Endothelial cell of umbilical vein (primary cell): Measurements from ENCODE around the gene FGF23. TPM values are rescaled to one million over a fixed set of nuclear protein-coding genes. Genes with fewer than 3 reads are reported as not detected.

ENCODE experiments used
- BruUV-seq: library from RNA; stranded (reverse); fragments of 400-500 nt; replicated peaks from 2 replicates; lab custom pipeline; 2021; lab: Mats Ljungman, UMichigan
- CTCF ChIA-PET: fragments of 300-600, 350-600 bp; sonication (Branson Sonifier 250); formaldehyde crosslinking; loops from one replicate; lab custom pipeline; 2021; ENCODE audit warnings: antibody characterized with exemption, inconsistent platforms; lab: Charles Lee
- POLR2A ChIA-PET: fragments of 300-600, 350-600 bp; sonication (Branson Sonifier 250); formaldehyde crosslinking; loops from one replicate; lab custom pipeline; 2021; ENCODE audit warnings: antibody characterized with exemption, inconsistent platforms; lab: Charles Lee
- DNase-seq: peaks from one replicate; pipeline ENCODE4 v3.0.0-alpha.2; 2011; ENCODE audit warnings: low read depth, low spot score
- FAIRE-seq: peaks from 2 replicates; lab custom pipeline; 2011; peaks lifted over from hg19 to GRCh38; lab: Jason Lieb, UNC
- H2AFZ ChIP-seq: 2 replicates; pipeline ENCODE4 v1.6.0; 2012; ENCODE audit warnings: low read depth, low read length, control low read depth, inconsistent platforms
- H3K27ac ChIP-seq: 2 replicates; pipeline ENCODE4 v1.5.1; 2011; ENCODE audit warnings: low read depth, mild to moderate bottlenecking, control low read depth, low read length, moderate library complexity; ENCODE audit not compliant: insufficient read depth
- H3K27me3 ChIP-seq, 2 experiments: 2 replicates each; pipeline versions ENCODE4 v1.6.0 to v1.6.1; 2011; ENCODE audit warnings: low read length in 2 of 2, mixed read lengths in 1 of 2; ENCODE audit not compliant: control insufficient read depth in 2 of 2, insufficient read depth in 2 of 2
- H3K36me3 ChIP-seq, 2 experiments: 2 replicates in 1 of 2; 3 replicates in 1 of 2; pipeline ENCODE4 v1.5.1; 2011; ENCODE audit warnings: low read length in 2 of 2, mild to moderate bottlenecking in 1 of 2, moderate library complexity in 1 of 2; ENCODE audit not compliant: control insufficient read depth in 2 of 2, insufficient read depth in 2 of 2; ENCODE audit errors: extremely low read depth in 1 of 2
- H3K4me1 ChIP-seq: 3 replicates; pipeline ENCODE4 v1.5.1; 2011; ENCODE audit warnings: mild to moderate bottlenecking, low read length; ENCODE audit not compliant: control insufficient read depth, insufficient read depth; ENCODE audit errors: extremely low read depth
- H3K4me2 ChIP-seq: 2 replicates; pipeline ENCODE4 v1.6.1; 2011; ENCODE audit warnings: low read length, control low read depth, mixed read lengths; ENCODE audit not compliant: insufficient read depth
- H3K4me3 ChIP-seq, 3 experiments: fragments of 200-600 bp in 1 of 3; sonication (generic), shearing (Covaris generic) in 1 of 3; replicated peaks in 1 of 3; 2 replicates each; pipeline ENCODE4 v1.5.1; 2011 to 2016; ENCODE audit warnings: control low read depth in 3 of 3, low read length in 3 of 3, mild to moderate bottlenecking in 2 of 3, inconsistent platforms in 1 of 3, low read depth in 1 of 3, moderate library complexity in 1 of 3; ENCODE audit not compliant: insufficient read depth in 1 of 3
- H3K79me2 ChIP-seq: 2 replicates; pipeline ENCODE4 v1.6.0; 2012; ENCODE audit warnings: low read length, inconsistent platforms; ENCODE audit not compliant: control insufficient read depth, insufficient read depth
- H3K9ac ChIP-seq: replicated peaks from 2 replicates; pipeline ENCODE3; 2011; ENCODE audit warnings: low read length, control low read depth; ENCODE audit not compliant: insufficient read depth; ENCODE audit errors: extremely low read depth
- H3K9me1 ChIP-seq: replicated peaks from 3 replicates; pipeline ENCODE4 v1.6.0; 2011; ENCODE audit warnings: mild to moderate bottlenecking, low read length; ENCODE audit not compliant: control insufficient read depth, insufficient read depth; ENCODE audit errors: extremely low read depth
- H3K9me3 ChIP-seq: replicated peaks from 2 replicates; pipeline ENCODE4 v1.5.1; 2012; ENCODE audit warnings: low read length, inconsistent platforms; ENCODE audit not compliant: control insufficient read depth, insufficient read depth
- H4K20me1 ChIP-seq: replicated peaks from 2 replicates; pipeline ENCODE3; 2011; ENCODE audit warnings: mild to moderate bottlenecking, low read length; ENCODE audit not compliant: control insufficient read depth, insufficient read depth; ENCODE audit errors: extremely low read depth
- EZH2 ChIP-seq: IDR thresholded peaks from 2 replicates; pipeline ENCODE4 v1.6.1; 2012; ENCODE audit warnings: borderline replicate concordance, low read depth, mild to moderate bottlenecking, moderate library complexity, low read length, inconsistent platforms; ENCODE audit not compliant: severe bottlenecking
- FOS ChIP-seq: IDR thresholded peaks from 2 replicates; pipeline ENCODE4 v1.6.1; 2011; ENCODE audit warnings: mild to moderate bottlenecking, low read length, moderate library complexity, borderline replicate concordance; ENCODE audit not compliant: insufficient read depth
- GATA2 ChIP-seq: IDR thresholded peaks from 2 replicates; pipeline ENCODE4 v1.7.0; 2011; ENCODE audit warnings: low read depth, mild to moderate bottlenecking, moderate library complexity, mixed read lengths, low read length; ENCODE audit not compliant: insufficient read length, insufficient read depth
- JUN ChIP-seq: IDR thresholded peaks from 2 replicates; pipeline ENCODE4 v1.6.1; 2011; ENCODE audit warnings: borderline replicate concordance, low read depth; ENCODE audit not compliant: insufficient read length, insufficient read depth
- MYC ChIP-seq: IDR thresholded peaks from one replicate; pipeline ENCODE4 v1.6.1; 2011; ENCODE audit warnings: mild to moderate bottlenecking, low read depth, low read length
- POLR2A ChIP-seq: IDR thresholded peaks from 2 replicates; pipeline ENCODE4 v1.6.1; 2012; ENCODE audit warnings: low read depth, mild to moderate bottlenecking, control low read depth, low read length
- POLR2AphosphoS5 ChIP-seq: IDR thresholded peaks from 2 replicates; pipeline ENCODE4 v1.6.1; 2012; ENCODE audit warnings: low read depth, mild to moderate bottlenecking, control low read depth, low read length, moderate library complexity; ENCODE audit not compliant: insufficient read depth
- dilution Hi-C: fragments of 300-500 bp; cut with MboI; formaldehyde crosslinking; loops from one replicate; pipeline ENCODE4 v1.15.0; 2019; ENCODE audit warnings: low sequenced_read_pairs; ENCODE audit not compliant: extremely low pct_ligation_motif_present
- intact Hi-C: fragments of 100-400 bp; cut with micrococcal nuclease; formaldehyde crosslinking; loops from one replicate; pipeline ENCODE4 v1.10.0; 2022
- polyA plus RNA-seq, 4 experiments: library from polyadenylated mRNA; depleted of rRNA in 3 of 4; stranded (reverse) in 3 of 4; unstranded in 1 of 4; fragments of >200 nt; gene quantifications; 2 replicates each; pipeline versions ENCODE4 v1.2.1 to v1.2.3, GENCODE V29; 2011 to 2012; ENCODE audit warnings: missing spikeins in 1 of 4
- total RNA-seq: library from RNA; stranded (reverse); gene quantifications from 2 replicates; pipeline ENCODE4 v1.2.3, GENCODE V29; 2021
- TF ChIP-seq, protein P1 (sequence below), 2 donors: IDR thresholded peaks; 1 replicate in 1 of 2; 2 replicates in 1 of 2; pipeline ENCODE4 v1.5.1; 2011; ENCODE audit warnings: low read length in 2 of 2, mild to moderate bottlenecking in 2 of 2, moderate library complexity in 2 of 2, control low read depth in 1 of 2, inconsistent platforms in 1 of 2, low read depth in 1 of 2; ENCODE audit not compliant: insufficient read depth in 1 of 2; ENCODE audit errors: extremely low read depth in 1 of 2
- TF ChIP-seq, protein P2 (sequence below): IDR thresholded peaks from 2 replicates; pipeline ENCODE4 v1.6.1; 2011; ENCODE audit not compliant: insufficient read depth, insufficient read length

FGF23 gene
- total and polyA plus RNA-seq, 2 donors (not counting 3 experiments of a cell fraction or from before 2014, with no cell fraction given), result not detected

DNA sequence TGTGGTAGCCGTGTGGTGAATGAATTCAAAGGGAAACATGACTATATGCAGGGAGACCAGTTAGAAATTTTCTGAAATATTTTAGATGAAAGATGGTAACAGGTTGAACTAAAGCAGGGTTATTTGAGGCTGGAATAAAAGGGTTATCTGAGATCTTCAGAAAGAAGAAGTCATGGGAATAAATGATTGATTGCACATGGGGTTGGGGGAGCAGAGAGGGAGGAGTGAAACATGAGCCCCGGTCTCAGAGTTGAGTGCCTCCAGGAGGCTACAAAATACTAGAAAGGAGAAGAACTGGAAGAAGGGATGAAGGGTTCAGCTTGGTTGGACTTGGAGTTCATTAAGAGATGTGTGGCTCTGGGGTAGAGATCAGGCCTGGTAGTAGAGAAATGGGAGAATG, 16.3 kb upstream of the FGF23 start:
- CTCF ChIA-PET, result no interaction called here
- H4K20me1 ChIP-seq, result no peaks in the 10 kb centered on the region
- no peaks in the 10 kb centered on the region for H3K9me1 ChIP-seq
- H3K79me2 ChIP-seq, result no peaks in the 10 kb centered on the region
- H3K4me2 ChIP-seq, result no peak overlapping the region
- H3K4me1 ChIP-seq, result no peaks in the 10 kb centered on the region
- dilution Hi-C loops (no loop called here), intact Hi-C loops (no loop called here)
- no peak for FAIRE-seq
- TF ChIP-seq, protein P1, sequence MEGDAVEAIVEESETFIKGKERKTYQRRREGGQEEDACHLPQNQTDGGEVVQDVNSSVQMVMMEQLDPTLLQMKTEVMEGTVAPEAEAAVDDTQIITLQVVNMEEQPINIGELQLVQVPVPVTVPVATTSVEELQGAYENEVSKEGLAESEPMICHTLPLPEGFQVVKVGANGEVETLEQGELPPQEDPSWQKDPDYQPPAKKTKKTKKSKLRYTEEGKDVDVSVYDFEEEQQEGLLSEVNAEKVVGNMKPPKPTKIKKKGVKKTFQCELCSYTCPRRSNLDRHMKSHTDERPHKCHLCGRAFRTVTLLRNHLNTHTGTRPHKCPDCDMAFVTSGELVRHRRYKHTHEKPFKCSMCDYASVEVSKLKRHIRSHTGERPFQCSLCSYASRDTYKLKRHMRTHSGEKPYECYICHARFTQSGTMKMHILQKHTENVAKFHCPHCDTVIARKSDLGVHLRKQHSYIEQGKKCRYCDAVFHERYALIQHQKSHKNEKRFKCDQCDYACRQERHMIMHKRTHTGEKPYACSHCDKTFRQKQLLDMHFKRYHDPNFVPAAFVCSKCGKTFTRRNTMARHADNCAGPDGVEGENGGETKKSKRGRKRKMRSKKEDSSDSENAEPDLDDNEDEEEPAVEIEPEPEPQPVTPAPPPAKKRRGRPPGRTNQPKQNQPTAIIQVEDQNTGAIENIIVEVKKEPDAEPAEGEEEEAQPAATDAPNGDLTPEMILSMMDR (IDR thresholded peaks at IDR 0.05; ENCODE audit: extremely low read depth in 1 of 2, insufficient read depth in 1 of 2, low read depth in 1 of 2, low read length in 2 of 2), result no peak
- TF ChIP-seq EZH2 (no peak), JUN (no peak), GATA2 (no peak), POLR2AphosphoS5 (no peak), MYC (no peak), FOS (no peak), POLR2A (no peak)
- TF ChIP-seq, protein P2, sequence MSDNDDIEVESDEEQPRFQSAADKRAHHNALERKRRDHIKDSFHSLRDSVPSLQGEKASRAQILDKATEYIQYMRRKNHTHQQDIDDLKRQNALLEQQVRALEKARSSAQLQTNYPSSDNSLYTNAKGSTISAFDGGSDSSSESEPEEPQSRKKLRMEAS, result no peak
- no peak overlapping the region for H2AFZ ChIP-seq
- no peak for DNase-seq
- H3K4me3 ChIP-seq, result no peak overlapping the region
- H3K9me3 ChIP-seq, result no peaks in the 10 kb centered on the region
- no peaks in the 10 kb centered on the region for H3K36me3 ChIP-seq
- POLR2A ChIA-PET, result no interaction called here
- no peaks in the 10 kb centered on the region for H3K27me3 ChIP-seq
- no peak overlapping the region for H3K9ac ChIP-seq
- BruUV-seq, result no TSS peak
- no peak overlapping the region for H3K27ac ChIP-seq
